HG03521 (cell line): ENCODE measurements around the gene PSTPIP1.

Source experiments
- ATAC-seq: cut with Tn5 transposase; IDR thresholded peaks from one replicate; pipeline ENCODE4 v1.9.1; 2021; ENCODE audit warnings: mild to moderate bottlenecking, moderate library complexity; ENCODE audit not compliant: unreplicated experiment

The PSTPIP1 gene

DNA sequence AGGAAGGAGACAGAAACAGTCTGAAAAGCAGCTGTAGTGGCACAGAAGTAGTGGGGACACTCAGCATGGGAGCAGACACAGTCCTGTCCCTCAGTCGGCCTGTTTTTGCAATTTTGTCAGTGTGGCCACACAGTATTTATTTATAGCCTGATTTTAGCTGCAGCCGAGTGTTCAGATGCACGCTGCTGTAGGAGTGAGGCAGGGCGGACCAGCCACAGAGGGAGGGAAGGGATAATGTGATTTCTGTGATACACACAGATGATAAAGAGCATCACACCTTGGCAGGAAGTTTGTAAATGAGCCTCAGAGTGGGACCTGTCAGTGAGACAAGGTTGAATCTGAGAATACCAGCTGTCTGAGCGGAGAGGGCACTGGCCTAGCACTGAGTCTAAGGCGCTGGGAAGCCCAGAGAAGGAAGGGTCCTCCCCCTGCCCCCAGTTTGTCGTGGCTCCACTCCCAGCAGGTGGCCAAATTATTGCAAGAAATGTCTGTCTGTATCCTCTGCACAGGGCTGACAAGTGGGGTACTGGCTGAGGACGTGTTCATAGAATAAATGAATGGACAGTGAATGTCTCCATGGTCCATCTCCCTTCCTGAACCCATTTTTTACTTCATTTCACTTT, 3.8 kb downstream of the PSTPIP1 start:
- ATAC-seq = no peak

DNA sequence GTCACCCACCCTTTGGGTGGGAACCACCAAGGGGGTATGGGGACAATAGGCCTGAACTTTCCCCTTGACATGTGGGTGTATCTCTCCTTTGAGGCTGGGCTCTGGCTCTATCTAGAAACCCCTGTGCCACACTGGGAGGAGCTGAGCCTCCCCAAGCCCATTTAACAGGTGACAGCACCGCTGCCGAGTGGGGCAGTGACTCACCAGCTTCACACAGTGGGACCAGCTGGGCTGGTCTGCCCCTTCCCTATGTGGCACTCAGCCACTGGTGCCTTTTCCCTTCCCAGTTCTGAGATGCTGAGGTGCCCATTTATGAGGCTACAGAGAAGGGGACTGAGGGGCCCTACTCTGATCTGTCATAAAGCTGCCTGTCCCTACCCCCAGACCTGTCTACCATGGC, 5.1 kb downstream of the PSTPIP1 start:
- no peak for ATAC-seq

DNA sequence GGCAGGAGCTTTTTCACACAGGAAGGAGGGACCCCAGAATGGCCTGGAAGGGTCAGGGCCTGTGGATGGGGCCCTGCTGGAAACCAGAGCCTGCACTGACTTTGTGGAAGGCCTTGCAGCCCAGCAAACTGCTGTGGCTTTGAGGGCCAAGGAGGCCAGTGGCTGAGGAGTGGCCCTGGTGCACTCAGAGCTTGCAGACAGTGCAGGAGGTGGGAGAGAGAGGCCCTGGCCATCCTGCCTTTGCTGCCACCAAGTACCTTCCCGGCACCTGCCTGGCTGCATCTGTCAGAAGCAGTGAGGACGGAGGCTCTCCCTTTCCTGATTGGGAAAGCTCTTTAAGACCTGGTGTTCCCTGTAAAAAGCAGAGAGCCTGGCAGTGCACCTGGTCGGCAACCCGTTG, 6.4 kb downstream of the PSTPIP1 start:
- no peak for ATAC-seq

DNA sequence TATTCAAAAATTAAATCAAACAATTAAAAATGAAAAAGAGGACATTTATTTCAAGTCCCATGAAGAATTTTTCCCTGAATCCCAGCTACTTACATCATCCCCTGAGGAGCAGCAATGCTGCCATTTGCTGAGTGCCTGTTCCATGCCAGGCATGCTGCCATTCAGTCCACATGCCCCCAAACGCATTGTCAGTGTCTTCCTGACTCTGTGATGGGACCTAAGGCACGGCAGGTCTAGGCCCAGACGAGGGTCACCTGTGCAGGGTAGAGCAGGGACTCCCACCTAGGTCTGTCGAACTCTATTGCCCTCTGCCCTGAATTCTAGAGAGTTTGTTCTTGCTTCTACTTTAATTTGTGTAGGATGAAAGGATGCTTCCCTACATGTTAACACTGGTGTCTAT, 7.0 kb downstream of the PSTPIP1 start:
- ATAC-seq = no peak

DNA sequence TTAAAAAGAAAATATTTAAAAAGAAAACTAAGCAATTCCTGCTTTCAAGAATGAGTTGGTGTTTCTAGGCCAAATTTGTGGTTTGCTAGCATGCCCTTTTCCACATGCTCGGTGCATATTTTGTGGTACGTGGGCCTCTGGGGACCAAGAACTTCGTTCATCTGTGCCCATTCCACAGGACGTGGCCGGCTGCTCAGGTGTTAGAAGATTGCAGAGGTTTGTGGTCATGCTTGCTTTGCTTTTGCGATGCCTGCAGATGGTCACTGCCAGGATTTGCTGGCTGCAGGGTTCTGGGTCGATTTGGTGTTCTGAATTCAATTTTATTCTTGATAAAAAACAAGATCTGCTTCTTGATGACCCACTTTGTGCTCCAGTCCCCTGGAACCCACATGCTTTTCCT, 7.5 kb downstream of the PSTPIP1 start:
- ATAC-seq = no peak

DNA sequence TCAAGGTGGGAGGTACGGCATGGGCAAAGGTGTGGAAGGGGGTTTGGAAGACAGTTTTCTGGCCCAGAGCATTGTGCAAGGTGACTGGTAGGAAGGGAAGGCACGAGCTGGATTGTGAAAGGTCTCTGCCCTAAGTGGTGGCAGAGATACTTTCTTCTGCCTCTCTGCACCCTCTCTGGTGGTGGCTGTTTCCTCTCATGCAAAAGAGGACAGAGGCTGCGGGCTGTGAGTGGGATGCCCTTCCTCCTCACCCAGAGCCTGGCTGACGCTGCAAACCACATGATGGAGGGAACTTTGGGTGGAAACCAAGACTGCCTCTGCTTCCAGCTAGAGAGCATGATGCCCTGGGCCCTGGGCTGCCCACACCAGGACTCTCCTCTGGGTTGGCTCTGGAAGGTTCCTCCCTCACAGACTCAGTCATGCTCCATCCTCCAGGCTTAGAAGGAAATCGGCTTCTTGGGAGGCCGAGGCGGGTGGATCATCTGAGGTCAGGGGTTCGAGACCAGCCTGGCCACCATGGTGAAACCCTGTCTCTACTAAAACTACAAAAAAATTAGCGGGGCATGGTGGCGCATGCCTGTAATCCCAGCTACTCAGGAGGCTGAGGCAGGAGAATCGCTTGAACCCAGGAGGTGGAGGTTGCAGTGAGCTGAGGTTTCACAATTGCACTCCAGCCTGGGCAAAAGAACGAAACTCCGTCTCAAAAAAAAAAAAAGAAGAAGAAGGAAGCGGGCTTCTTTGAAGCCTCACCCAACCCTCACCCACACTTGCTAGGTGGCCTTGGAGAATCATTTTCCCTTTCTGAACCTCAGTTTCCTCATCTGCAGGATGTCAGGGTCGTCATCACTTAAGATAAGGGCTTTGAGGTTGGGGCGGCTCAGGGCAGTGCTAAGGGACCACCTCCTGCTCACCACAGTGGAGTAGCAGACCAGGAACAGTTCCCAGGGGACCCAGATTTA, 8.3 kb downstream of the PSTPIP1 start:
- no peak for ATAC-seq

DNA sequence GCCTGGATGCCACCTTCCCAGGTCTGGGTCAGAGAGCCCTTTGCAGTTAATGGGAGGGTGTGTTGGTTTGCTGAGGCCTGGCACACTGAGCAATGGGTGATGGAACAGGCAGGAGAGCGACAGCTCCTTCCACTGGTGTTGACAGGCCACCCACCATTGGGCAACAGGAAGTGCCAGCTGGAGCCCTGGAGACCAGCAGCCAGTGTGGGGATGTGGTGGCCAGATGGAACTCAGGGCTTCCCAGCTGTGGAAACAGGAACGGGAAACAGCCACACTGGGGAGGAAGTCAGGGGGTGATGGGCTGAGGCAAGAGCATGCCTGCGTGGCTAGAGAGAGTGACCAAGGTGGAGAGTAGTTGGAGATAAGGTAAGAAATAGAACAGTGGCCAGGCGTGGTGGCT, 9.3 kb downstream of the PSTPIP1 start:
- no peak for ATAC-seq

DNA sequence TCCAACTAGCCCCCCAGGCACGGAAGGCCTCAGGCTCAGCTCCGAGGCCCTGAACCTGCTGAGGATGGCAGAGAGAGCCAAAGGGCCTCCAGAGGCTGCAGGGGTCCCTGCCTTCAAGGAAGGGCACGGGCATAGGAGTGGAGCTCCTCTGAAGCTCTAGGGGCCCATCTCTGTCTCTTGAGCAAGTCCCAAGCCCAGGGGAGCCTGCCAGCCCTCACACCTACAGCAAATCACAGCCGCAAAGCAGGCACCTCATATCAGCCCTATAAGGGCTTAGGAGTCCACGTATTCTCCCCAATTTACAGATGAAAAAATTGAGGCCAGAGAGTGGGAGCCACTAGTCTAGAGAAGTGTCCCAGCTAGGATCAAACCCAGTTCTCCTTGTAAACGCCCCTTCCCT, 14.2 kb downstream of the PSTPIP1 start:
- no peak for ATAC-seq

DNA sequence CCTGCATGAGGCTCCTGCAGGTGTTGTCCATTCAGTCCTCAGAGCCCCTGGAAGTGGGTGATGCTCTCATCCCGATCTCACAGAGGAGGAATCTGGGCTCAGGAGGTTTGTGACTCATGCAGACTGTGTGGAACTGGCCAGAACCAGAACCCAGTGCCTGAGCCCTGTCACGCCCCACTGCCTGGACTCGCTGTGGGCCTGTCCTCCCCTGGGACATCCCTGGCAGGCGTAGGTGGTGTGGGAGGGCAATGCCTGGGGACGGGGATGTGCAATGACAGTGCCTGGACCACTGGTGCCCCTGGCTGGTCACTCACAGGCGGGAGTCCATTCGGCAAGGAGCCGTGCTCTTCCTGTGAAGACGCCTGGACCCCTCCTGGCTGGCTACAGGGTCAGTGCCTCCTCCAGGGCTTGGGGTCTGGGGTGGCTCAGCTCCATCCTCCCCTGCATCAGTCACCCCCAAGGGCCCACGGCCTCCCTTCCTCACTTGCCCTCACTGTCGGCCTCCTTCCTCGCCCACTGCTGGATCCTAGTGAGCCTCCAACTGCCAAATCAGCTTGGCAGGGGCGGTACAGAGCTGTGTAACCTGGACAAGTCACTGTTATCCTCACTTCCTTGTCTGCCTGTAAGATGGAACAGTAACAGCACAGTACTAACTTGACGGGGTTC, 14.9 kb downstream of the PSTPIP1 start:
- no peak for ATAC-seq

DNA sequence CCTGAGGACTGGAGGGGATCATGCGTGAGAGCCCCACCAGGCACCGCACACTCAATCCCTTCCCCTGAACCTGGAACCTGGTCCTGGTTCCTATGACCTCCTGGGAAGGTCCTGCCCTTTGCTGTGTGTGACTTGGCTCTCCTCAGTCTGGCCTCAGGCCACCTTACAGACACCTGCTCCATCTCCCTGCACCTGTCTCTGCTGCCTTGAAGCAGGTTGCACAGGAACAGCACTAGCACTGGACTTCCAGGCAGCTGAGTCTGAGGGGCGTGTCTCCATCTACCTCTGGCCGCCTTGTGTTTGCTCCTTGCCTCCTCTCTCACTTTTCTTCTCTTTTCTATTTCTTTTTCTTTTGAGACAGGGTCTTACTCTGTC, 15.4 kb downstream of the PSTPIP1 start:
- ATAC-seq = no peak

DNA sequence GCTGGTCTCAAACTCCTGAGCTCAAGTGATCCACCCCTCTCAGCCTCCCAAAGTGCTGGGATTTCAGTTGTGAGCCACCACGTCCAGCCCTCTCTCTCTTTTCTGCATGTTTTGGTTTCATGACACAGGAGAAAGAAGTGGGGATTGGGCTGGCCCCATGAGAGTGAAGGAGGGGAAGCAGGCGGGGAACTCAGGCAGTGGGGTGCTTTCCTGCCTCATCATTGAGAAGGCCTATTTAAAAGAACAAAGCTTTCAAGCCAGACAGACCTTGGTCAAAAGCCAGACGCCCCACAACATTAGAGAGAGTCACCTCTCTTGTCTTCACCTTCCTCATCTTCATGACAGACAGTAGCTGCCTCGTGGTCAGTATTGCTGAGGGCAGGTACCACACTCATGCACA, 15.9 kb downstream of the PSTPIP1 start:
- ATAC-seq = no peak

DNA sequence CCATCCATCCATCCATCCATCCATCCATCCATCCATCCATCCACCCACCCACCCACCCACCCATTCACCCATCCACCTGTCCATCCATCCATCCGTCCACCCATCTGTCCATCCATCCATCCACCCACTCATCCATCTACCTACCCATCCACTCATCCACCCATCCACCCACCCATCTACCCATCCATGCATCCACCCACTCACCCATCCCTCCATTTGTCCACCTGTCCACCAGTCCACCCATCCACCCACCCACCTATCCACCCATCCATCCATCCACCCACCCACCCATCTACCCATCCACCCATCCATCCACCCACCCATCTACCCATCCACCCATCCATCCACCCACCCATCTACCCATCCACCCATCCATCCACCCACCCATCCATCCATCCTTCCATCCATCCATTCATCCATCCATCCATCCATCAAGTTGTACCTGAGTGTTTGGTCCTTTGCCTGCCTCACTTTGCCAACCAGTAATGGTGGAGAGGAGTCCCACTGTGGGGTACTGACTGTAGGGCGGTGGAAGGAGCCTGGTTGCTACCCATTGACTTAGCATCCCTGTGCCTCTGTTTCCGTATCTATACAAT, 17.3 kb downstream of the PSTPIP1 start:
- ATAC-seq = no peak

DNA sequence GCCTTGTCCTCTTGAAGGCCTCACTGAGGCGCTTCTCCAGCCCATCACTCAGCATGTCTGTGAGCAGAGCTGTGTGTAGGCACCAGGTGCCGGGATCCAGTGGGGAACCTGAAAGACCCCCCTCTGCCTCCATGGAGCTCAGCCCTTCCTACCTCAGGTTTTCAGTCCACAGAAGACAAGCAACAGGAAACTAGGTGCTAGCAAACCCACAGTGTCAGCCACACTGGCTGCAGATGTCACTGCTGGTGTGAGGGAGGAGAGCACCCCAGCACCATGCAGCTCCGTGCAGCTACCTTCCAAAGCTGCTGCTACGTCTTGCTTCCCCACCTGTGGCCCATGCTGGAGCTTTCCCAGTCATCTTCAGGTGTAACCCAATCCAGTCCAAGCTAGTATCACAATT, 17.9 kb downstream of the PSTPIP1 start:
- no peak for ATAC-seq

DNA sequence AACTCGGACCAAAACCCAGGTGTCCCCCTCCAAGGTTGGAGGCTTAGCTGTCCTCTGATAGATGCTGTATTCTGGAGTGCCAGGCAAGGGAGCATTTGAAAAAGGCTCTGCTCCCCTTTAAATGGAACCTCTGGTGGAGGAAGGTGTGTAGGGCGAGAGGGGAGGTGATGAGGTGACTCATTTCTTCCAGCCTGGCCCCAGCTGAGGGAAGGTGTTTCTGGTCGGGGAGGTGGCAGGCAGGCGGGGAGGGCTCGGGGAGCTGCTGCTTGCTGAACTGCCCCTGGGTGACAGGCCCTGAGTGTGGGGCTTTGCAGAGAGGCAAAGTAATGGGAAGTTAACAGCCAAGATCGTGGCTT, 18.8 kb downstream of the PSTPIP1 start:
- ATAC-seq = peak; percentile 39

DNA sequence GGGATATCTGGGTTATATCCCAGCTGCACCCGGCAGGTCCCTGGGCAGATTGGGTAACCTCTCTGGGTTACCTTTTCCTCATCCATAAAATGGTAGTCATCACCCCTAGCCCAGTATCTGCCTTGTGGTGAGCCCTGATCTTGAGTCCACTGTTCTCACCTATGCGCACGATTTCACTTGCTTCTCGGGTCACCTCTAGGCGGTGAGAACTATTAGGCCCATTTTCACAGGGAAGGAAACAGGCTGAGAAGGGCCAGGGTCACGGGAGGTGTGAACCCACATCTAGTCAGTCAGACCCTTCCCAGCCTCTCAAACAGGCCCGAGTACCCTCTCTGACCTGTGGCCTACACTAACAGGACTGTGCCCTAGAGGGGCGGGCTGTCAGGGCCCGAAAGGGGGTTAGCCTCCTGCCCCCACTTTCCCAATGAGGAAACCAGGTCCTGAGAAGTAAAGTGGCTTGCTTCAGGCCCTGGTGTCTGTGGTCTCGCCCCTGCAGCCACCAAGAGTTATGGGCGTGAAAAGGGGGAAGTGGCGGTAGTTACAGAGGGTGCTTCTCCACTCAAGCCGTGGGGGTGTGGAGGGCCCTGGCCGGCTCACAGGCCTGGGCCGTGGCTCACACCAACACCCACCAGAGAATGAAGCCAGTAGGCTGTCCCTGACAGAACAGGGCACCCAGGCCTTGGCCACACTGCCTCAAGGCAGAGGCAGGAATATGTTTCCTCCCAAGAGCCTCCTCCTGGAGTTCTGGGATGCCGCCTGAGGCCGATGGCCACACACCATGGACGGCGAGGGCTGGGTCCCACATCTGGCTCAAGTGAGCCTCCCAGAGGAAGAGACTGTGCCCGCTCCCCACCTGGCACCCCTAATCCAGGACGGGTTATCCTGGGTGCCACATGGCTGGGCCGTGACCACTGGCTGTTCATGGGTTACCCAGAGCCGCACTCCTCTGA, 19.5 kb downstream of the PSTPIP1 start:
- ATAC-seq = peak; percentile 42

DNA sequence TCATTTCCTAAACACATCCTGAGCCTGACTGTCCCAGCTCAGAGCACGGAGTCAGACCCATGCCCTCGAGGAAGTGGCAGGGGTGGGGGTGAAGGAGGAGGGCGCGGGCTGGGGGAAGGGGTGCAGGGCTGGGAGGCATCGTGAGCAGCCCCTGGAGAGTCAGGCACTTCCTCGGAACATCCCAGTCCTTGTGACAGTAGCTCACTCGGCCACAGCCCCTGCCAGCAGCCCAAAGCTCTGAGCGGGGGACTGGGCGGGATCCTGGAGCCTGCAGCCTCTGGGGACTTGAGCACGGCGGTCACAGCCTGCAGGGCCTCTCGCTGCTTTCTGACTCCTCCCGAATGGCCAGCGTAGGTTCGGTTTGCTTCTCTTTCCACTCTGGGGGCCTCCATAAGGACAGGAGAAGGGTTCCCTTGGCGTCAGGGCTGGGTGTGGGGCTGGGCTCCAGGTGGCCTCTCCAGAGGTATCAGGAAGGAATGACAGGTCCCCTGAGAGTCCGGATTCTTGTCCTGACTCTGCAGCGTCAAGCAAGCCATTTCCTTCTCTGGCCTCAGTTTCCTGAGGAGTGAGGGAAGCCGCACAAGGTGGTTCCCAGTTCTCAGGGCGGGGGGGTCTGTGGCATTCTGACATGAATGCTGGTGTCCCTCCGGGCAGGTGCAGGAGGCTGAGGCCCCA, 20.9 kb downstream of the PSTPIP1 start:
- ATAC-seq = no peak

DNA sequence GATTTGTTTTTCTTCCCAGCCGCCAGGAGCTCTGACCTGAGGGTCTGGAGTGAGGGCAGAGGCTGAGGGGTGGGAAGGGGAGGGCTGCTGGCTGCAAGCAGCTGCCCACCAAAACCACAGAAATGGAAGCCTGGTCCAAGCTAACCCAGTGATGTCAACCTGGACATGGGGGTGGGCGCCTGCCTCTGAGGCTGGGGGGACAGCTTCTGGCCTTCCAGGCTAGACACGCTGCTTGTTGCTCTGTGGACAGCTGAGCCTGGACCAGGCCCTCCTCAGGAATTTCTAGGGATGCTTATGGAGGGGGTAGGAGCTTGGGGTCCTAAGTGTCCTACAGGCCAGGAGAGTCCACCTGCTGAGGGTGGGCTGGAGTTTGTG, 21.4 kb downstream of the PSTPIP1 start:
- no peak for ATAC-seq

DNA sequence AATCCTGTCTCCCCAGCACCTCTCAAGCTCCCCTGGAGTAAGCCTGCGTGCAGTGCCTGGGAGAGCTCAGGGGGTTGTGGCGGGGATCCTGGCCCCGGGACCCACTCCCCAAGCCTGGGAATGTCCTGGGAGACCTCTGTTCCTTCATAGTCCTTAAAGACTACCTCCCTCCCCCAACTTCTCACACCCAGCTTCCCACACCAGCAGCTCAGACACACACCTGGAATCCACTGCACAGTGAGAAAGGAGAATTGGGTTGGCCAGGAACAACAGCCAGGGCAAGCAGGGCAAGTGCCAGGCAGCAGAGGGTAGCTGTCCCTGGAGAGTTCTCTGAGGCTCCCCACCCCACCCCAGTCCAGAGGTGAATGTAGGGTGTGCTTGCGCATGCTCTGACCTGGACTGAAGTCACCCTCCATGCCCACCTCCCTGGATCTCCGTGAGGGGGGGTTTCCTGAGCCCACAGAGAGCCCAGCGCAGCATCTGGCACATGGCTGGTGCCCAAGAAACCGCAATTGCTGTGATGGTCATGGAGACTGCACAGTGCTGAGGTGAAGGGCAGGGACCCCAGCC, 22.2 kb downstream of the PSTPIP1 start:
- ATAC-seq = no peak
